Stomach (tissue), 4 donors: ENCODE results near the gene CDK10.

Experiments used
- EP300 ChIP-seq: sonication (generic); formaldehyde crosslinking; IDR thresholded peaks from one replicate; pipeline ENCODE4 v1.6.1; 2017; ENCODE audit warnings: antibody characterized with exemption
- POLR2AphosphoS5 ChIP-seq, 3 donors: sonication (generic); formaldehyde crosslinking; IDR thresholded peaks; one replicate each; pipeline ENCODE4 v1.6.1; 2016; ENCODE audit warnings: antibody characterized with exemption in 3 of 3
- TF ChIP-seq, protein P1 (sequence below), 7 experiments: fragments of 450-650 bp in 4 of 7; fragments of 200-600 bp in 3 of 7; sonication (generic) in 3 of 7; IDR thresholded peaks; one replicate each; pipeline ENCODE4 v1.5.1; 2016 to 2019; ENCODE audit warnings: antibody characterized with exemption in 7 of 7, control low read depth in 2 of 7, mild to moderate bottlenecking in 1 of 7

DNA sequence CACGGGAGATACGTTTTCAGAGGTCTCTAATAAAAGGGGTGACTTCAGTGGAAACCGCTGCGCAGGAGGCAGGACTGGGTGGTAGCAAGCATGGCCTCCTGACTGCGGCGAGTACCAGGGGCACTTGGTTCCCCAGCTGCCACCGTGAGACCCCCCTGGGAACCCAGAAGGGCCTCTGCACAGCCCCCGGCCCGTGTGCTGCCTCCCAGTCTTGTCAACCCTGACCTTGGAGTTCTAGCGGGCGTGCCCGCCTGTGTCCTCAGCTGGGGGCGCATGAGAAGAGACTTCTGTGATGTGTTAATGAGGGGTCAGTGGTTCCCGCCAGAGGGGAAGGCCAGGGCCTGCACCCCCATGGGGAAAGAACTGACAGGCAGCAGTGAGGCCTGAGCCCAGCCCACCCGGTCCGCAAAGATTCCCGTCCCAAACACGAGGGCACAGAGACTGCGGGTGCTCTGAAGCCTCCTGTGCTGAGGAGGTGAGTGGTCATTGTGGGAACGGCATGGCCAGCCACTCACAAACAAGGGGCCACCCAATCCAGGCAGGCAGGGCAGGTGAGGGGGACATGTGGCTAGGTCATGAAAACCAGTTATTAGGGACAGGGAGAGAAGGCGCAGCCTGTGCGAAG lies 44.2 kb downstream of the CDK10 start:
- TF ChIP-seq, protein P1, sequence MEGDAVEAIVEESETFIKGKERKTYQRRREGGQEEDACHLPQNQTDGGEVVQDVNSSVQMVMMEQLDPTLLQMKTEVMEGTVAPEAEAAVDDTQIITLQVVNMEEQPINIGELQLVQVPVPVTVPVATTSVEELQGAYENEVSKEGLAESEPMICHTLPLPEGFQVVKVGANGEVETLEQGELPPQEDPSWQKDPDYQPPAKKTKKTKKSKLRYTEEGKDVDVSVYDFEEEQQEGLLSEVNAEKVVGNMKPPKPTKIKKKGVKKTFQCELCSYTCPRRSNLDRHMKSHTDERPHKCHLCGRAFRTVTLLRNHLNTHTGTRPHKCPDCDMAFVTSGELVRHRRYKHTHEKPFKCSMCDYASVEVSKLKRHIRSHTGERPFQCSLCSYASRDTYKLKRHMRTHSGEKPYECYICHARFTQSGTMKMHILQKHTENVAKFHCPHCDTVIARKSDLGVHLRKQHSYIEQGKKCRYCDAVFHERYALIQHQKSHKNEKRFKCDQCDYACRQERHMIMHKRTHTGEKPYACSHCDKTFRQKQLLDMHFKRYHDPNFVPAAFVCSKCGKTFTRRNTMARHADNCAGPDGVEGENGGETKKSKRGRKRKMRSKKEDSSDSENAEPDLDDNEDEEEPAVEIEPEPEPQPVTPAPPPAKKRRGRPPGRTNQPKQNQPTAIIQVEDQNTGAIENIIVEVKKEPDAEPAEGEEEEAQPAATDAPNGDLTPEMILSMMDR (IDR thresholded peaks at IDR 0.05): no peak
- no peak for TF ChIP-seq EP300
- TF ChIP-seq POLR2AphosphoS5 (IDR thresholded peaks at IDR 0.05): no peak
